HG02623 (cell line): ENCODE data around the gene GPR171.

Experiments used
- ATAC-seq: cut with Tn5 transposase; IDR thresholded peaks from one replicate; pipeline ENCODE4 v1.9.1; 2021; ENCODE audit warnings: moderate library complexity; ENCODE audit not compliant: unreplicated experiment

Gene GPR171

GRCh38 chr3:151178208-151178845 is 24.7 kb downstream of the GPR171 start:
- no peak for ATAC-seq

GRCh38 chr3:151175952-151176351 is 27.1 kb downstream of the GPR171 start:
- ATAC-seq = no peak

GRCh38 chr3:151174351-151174750 is 28.7 kb downstream of the GPR171 start:
- no peak for ATAC-seq

- peak; percentile 64 for ATAC-seq
These were observed 31.8 kb downstream of the GPR171 start for GRCh38 chr3:151171145-151171757.

- peak; percentile 38 for ATAC-seq
These were observed 32.9 kb downstream of the GPR171 start for GRCh38 chr3:151169948-151170679.

- ATAC-seq = peak; percentile 29
These were observed 33.6 kb downstream of the GPR171 start for GRCh38 chr3:151169262-151169947.

GRCh38 chr3:151168269-151169094 is 34.5 kb downstream of the GPR171 start:
- ATAC-seq = peak; percentile 53

- no peak for ATAC-seq
These were observed 36.9 kb downstream of the GPR171 start for GRCh38 chr3:151166161-151166560.

GRCh38 chr3:151165226-151165625 is 37.8 kb downstream of the GPR171 start:
- no peak for ATAC-seq

GRCh38 chr3:151159806-151160205 is 43.2 kb downstream of the GPR171 start:
- no peak for ATAC-seq

GRCh38 chr3:151156618-151157216 is 46.3 kb downstream of the GPR171 start:
- ATAC-seq = peak; percentile 90

GRCh38 chr3:151155409-151156128 is 47.4 kb downstream of the GPR171 start:
- ATAC-seq = no peak

- no peak for ATAC-seq
These were observed 48.5 kb downstream of the GPR171 start for GRCh38 chr3:151154566-151154965.

- no peak for ATAC-seq
These were observed 50.4 kb downstream of the GPR171 start for GRCh38 chr3:151152455-151153079.
